K562 (cell line): ENCODE results near the gene CTRL. TPM values are rescaled to one million over a fixed set of nuclear protein-coding genes. Genes with fewer than 3 reads are reported as not detected.

Experiments
- ARID2 ChIP-seq: fragments of 450-650 bp; IDR thresholded peaks from 2 replicates; pipeline ENCODE4 v1.6.1; 2017; ENCODE audit warnings: antibody characterized with exemption, mild to moderate bottlenecking
- CEBPG ChIP-seq, 3 experiments: fragments of 200-800 bp in 1 of 3; sonication (Bioruptor generic) in 1 of 3; sonication (generic) in 1 of 3; formaldehyde crosslinking in 1 of 3; IDR thresholded peaks in 2 of 3; conservative IDR thresholded peaks in 1 of 3; 2 replicates each; pipeline versions ENCODE4 v1.6.1 to v1.8.0; 2016 to 2022; ENCODE audit warnings: missing compliant biosample characterization in 2 of 3, missing genetic modification characterization in 2 of 3, mild to moderate bottlenecking in 1 of 3, missing genetic modification reagents in 1 of 3
- LEF1 ChIP-seq: fragments of 450-650 bp; IDR thresholded peaks from 2 replicates; pipeline ENCODE4 v1.6.1; 2016; ENCODE audit warnings: mild to moderate bottlenecking
- NFXL1 ChIP-seq: fragments of 450-650 bp; formaldehyde crosslinking; IDR thresholded peaks from 2 replicates; pipeline ENCODE4 v1.4.0; 2021; ENCODE audit warnings: mild to moderate bottlenecking
- NRF1 ChIP-seq, 2 experiments: fragments of 450-650 bp; IDR thresholded peaks in 1 of 2; conservative IDR thresholded peaks in 1 of 2; 2 replicates each; pipeline ENCODE4 v1.6.1; 2014; ENCODE audit warnings: mild to moderate bottlenecking in 2 of 2
- RAD51 ChIP-seq: fragments of 450-650 bp; IDR thresholded peaks from 2 replicates; pipeline ENCODE4 v1.7.1; 2016; ENCODE audit warnings: low read depth, mild to moderate bottlenecking, borderline replicate concordance
- RB1 ChIP-seq: fragments of 450-650 bp; IDR thresholded peaks from 2 replicates; pipeline ENCODE4 v1.6.1; 2017; ENCODE audit warnings: low read depth, mild to moderate bottlenecking
- SETDB1 ChIP-seq: IDR thresholded peaks from one replicate; pipeline ENCODE4 v1.6.1; 2012; ENCODE audit warnings: low read length, control low read depth, inconsistent platforms
- TOE1 ChIP-seq, 2 experiments: fragments of 450-650 bp in 1 of 2; sonication (generic) in 1 of 2; formaldehyde crosslinking in 1 of 2; IDR thresholded peaks; 2 replicates each; pipeline versions ENCODE4 v1.7.1 to v1.8.0; 2016 to 2022; ENCODE audit warnings: borderline replicate concordance in 2 of 2, mild to moderate bottlenecking in 2 of 2, antibody characterized with exemption in 1 of 2, inconsistent platforms in 1 of 2, low read depth in 1 of 2, missing genetic modification reagents in 1 of 2, moderate library complexity in 1 of 2
- YBX1 ChIP-seq: fragments of 450-650 bp; IDR thresholded peaks from 2 replicates; pipeline ENCODE4 v1.7.1; 2016; ENCODE audit warnings: mild to moderate bottlenecking
- ZFX ChIP-seq: sonication (generic); formaldehyde crosslinking; IDR thresholded peaks from 2 replicates; pipeline ENCODE4 v1.8.0; 2022; ENCODE audit warnings: mild to moderate bottlenecking, missing genetic modification reagents, moderate library complexity
- ZNF232 ChIP-seq: sonication (generic); formaldehyde crosslinking; IDR thresholded peaks from 2 replicates; pipeline ENCODE4 v1.8.0; 2022; ENCODE audit warnings: mild to moderate bottlenecking, missing genetic modification reagents
- polyA plus RNA-seq, 8 experiments: library from polyadenylated mRNA; depleted of rRNA in 4 of 8; stranded (reverse) in 5 of 8; unstranded in 3 of 8; fragments of >200 nt; fragmentation: Nextera tagmentation in 2 of 8; fragmentation: Illumina TruSeq in 1 of 8; extraction: Ambion mirVana in 2 of 8; extraction: Trizol in 1 of 8; gene quantifications; 2 replicates each; pipeline versions ENCODE4 v1.2.1 to v1.2.3, GENCODE V29; 2011 to 2014; ENCODE audit warnings: inconsistent platforms in 1 of 8, missing spikeins in 1 of 8
- total RNA-seq, 7 experiments: library from RNA; depleted of rRNA in 6 of 7; stranded (reverse); fragments of >200 nt in 6 of 7; fragmentation: Illumina TruSeq in 2 of 7; extraction: Trizol in 2 of 7; gene quantifications; 2 replicates each; pipeline versions ENCODE4 v1.2.1 to v1.2.3, GENCODE V29; 2011 to 2021; ENCODE audit warnings: low replicate concordance in 1 of 7
- TF ChIP-seq, protein P1 (sequence below): sonication (generic); formaldehyde crosslinking; IDR thresholded peaks from 2 replicates; pipeline ENCODE4 v1.8.0; 2022; ENCODE audit warnings: mild to moderate bottlenecking, missing genetic modification reagents
- TF ChIP-seq, protein P2 (sequence below): fragments of 250-450 bp; sonication (Bioruptor Pico); IDR thresholded peaks from 2 replicates; pipeline ENCODE4 v1.5.0; 2022; ENCODE audit warnings: mild to moderate bottlenecking
- TF ChIP-seq, protein P3 (sequence below): fragments of 250-450 bp; sonication (Bioruptor Pico); IDR thresholded peaks from 2 replicates; pipeline ENCODE4 v1.8.0; 2021; ENCODE audit warnings: borderline replicate concordance, mild to moderate bottlenecking, moderate library complexity; ENCODE audit not compliant: poor library complexity, severe bottlenecking
- TF ChIP-seq, protein P4 (sequence below), 2 experiments: fragments of 450-650 bp; conservative IDR thresholded peaks; 2 replicates each; pipeline ENCODE4 v1.6.1; 2017; ENCODE audit warnings: mild to moderate bottlenecking in 2 of 2, moderate library complexity in 2 of 2

Gene CTRL
- total and polyA plus RNA-seq, 9 of the 15 experiments (the other 6 are each of a cell fraction or from before 2014, with no cell fraction given), result 1.4 to 5.6 (median 2.5) TPM

DNA sequence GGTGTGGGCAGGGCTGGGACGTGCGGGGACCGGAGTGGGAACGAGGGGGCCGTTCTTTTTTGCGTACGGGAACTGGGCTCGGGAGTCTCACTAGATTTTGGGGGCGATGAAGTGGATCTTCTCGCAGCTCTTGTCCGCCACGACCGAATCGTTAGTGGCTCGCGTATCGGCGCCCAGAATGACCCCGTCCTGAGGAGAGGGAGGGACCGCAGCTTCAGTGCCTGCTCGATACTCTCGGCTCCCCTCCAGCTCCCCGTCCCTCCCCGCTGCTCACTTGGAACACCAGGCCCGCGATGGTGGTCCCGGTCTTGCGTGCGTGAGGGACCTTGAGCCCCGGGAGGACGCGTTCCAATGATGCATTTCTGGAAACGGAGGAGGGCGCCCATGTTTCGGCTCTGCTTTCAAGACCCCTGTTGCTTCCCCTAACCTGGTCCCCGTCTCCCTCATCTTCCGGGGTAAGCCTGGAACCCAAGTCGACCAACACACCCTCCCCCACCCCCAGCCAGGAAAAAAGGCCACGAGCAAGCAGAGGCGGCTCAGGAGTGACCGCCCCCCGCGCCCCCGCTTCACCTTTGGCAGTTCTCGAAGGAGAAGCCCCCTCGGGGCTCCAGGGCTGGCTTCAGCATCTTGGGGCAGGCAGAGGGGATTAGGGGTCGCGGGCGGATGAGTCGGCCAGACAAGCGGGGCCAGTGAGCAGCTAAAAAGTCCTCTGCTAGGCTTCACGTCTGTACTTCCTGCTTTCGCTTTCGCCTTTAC is 4.6 kb upstream of the CTRL start, which contains the start of gene PSMB10 (continued):
- TF ChIP-seq, protein P1, sequence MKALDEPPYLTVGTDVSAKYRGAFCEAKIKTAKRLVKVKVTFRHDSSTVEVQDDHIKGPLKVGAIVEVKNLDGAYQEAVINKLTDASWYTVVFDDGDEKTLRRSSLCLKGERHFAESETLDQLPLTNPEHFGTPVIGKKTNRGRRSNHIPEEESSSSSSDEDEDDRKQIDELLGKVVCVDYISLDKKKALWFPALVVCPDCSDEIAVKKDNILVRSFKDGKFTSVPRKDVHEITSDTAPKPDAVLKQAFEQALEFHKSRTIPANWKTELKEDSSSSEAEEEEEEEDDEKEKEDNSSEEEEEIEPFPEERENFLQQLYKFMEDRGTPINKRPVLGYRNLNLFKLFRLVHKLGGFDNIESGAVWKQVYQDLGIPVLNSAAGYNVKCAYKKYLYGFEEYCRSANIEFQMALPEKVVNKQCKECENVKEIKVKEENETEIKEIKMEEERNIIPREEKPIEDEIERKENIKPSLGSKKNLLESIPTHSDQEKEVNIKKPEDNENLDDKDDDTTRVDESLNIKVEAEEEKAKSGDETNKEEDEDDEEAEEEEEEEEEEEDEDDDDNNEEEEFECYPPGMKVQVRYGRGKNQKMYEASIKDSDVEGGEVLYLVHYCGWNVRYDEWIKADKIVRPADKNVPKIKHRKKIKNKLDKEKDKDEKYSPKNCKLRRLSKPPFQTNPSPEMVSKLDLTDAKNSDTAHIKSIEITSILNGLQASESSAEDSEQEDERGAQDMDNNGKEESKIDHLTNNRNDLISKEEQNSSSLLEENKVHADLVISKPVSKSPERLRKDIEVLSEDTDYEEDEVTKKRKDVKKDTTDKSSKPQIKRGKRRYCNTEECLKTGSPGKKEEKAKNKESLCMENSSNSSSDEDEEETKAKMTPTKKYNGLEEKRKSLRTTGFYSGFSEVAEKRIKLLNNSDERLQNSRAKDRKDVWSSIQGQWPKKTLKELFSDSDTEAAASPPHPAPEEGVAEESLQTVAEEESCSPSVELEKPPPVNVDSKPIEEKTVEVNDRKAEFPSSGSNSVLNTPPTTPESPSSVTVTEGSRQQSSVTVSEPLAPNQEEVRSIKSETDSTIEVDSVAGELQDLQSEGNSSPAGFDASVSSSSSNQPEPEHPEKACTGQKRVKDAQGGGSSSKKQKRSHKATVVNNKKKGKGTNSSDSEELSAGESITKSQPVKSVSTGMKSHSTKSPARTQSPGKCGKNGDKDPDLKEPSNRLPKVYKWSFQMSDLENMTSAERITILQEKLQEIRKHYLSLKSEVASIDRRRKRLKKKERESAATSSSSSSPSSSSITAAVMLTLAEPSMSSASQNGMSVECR (CRISPR knock-in tag), result peak; percentile 14; the same call in 1 of the 2 replicates
- peak; percentile 18; the same call in 1 of the 2 replicates for TF ChIP-seq ZFX (CRISPR knock-in tag)
- no peak for TF ChIP-seq NRF1 (conservative IDR thresholded peaks at IDR 0.05 in 1 of 2, IDR thresholded peaks at IDR 0.05 in 1 of 2)
- no peak for TF ChIP-seq ARID2
- TF ChIP-seq, protein P2, sequence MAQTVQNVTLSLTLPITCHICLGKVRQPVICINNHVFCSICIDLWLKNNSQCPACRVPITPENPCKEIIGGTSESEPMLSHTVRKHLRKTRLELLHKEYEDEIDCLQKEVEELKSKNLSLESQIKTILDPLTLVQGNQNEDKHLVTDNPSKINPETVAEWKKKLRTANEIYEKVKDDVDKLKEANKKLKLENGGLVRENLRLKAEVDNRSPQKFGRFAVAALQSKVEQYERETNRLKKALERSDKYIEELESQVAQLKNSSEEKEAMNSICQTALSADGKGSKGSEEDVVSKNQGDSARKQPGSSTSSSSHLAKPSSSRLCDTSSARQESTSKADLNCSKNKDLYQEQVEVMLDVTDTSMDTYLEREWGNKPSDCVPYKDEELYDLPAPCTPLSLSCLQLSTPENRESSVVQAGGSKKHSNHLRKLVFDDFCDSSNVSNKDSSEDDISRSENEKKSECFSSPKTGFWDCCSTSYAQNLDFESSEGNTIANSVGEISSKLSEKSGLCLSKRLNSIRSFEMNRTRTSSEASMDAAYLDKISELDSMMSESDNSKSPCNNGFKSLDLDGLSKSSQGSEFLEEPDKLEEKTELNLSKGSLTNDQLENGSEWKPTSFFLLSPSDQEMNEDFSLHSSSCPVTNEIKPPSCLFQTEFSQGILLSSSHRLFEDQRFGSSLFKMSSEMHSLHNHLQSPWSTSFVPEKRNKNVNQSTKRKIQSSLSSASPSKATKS (CRISPR knock-in tag), result no peak
- TF ChIP-seq CEBPG (CRISPR knock-in tag; IDR thresholded peaks at IDR 0.05), result no peak
- TF ChIP-seq CEBPG (tag; conservative IDR thresholded peaks at IDR 0.05 in 1 of 2, IDR thresholded peaks at IDR 0.05 in 1 of 2), result no peak
- 0 out of 2 replicates have a peak, but pooled peaks have one; percentile 21 for TF ChIP-seq LEF1
- TF ChIP-seq YBX1, result no peak
- TF ChIP-seq RB1, result no peak
- TF ChIP-seq RAD51, result no peak
- TF ChIP-seq, protein P3, sequence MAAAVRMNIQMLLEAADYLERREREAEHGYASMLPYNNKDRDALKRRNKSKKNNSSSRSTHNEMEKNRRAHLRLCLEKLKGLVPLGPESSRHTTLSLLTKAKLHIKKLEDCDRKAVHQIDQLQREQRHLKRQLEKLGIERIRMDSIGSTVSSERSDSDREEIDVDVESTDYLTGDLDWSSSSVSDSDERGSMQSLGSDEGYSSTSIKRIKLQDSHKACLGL, result no peak
- no peak for TF ChIP-seq SETDB1
- TF ChIP-seq TOE1 (IDR thresholded peaks at IDR 0.05; ENCODE audit: borderline replicate concordance), result no peak
- TF ChIP-seq TOE1 (CRISPR knock-in tag; IDR thresholded peaks at IDR 0.05; ENCODE audit: borderline replicate concordance, low read depth), result peak; percentile 29; the same call in 1 of the 2 replicates
- TF ChIP-seq, protein P4, sequence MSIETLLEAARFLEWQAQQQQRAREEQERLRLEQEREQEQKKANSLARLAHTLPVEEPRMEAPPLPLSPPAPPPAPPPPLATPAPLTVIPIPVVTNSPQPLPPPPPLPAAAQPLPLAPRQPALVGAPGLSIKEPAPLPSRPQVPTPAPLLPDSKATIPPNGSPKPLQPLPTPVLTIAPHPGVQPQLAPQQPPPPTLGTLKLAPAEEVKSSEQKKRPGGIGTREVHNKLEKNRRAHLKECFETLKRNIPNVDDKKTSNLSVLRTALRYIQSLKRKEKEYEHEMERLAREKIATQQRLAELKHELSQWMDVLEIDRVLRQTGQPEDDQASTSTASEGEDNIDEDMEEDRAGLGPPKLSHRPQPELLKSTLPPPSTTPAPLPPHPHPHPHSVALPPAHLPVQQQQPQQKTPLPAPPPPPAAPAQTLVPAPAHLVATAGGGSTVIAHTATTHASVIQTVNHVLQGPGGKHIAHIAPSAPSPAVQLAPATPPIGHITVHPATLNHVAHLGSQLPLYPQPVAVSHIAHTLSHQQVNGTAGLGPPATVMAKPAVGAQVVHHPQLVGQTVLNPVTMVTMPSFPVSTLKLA (conservative IDR thresholded peaks at IDR 0.05), result no peak
- TF ChIP-seq NFXL1 (CRISPR knock-in tag), result no peak
- TF ChIP-seq ZNF232 (CRISPR knock-in tag), result no peak
